Measurements from ENCODE around the gene CERKL.

CERKL gene

DNA sequence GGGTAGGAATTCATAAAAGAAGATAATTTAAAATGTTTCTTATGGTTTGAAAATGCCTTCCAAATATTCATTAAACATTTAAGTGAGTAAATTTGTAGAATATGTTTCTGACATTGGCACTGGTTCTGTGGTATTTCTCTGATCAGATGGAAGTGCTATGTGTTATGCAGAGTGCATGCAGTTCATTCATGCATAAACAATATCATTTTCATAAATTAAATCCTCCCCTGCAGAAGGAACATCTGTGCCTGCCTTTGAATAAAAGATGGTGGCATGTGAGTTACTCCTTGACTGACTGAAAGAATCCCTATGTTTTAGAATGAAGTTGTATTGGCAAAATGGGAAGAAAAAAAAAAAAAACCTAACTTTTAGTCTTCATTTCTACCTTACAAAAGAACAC is 17.6 kb upstream of the CERKL start:
- TF ChIP-seq, protein P1, sequence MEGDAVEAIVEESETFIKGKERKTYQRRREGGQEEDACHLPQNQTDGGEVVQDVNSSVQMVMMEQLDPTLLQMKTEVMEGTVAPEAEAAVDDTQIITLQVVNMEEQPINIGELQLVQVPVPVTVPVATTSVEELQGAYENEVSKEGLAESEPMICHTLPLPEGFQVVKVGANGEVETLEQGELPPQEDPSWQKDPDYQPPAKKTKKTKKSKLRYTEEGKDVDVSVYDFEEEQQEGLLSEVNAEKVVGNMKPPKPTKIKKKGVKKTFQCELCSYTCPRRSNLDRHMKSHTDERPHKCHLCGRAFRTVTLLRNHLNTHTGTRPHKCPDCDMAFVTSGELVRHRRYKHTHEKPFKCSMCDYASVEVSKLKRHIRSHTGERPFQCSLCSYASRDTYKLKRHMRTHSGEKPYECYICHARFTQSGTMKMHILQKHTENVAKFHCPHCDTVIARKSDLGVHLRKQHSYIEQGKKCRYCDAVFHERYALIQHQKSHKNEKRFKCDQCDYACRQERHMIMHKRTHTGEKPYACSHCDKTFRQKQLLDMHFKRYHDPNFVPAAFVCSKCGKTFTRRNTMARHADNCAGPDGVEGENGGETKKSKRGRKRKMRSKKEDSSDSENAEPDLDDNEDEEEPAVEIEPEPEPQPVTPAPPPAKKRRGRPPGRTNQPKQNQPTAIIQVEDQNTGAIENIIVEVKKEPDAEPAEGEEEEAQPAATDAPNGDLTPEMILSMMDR (conservative IDR thresholded peaks at IDR 0.05; ENCODE audit: low read depth, low read length), result no peak
- H3K4me3 ChIP-seq (ENCODE audit: low read length), result no peak overlapping the region
- DNase-seq (ENCODE audit: low read depth), result no peak

DNA sequence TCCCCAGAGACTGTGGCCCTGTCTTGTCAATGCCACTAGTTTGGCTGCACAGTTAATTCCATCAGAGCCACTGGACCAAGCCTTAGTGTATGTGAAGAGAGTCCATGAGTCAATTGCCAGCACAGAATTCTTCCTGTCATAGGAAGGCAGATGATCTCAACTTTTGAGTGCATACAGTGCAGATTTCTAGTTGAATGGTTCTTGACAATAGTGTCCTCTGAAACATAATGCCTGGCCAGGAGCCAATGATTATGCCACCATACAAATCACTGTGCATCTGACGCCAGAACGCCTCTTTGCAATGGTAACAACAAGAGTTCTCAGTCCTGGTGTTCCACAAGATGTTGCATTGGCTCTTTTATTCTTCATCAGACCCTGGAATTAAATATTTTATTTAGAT is 16.3 kb upstream of the CERKL start:
- TF ChIP-seq, protein P1 (conservative IDR thresholded peaks at IDR 0.05; ENCODE audit: low read depth, low read length), result no peak
- no peak overlapping the region for H3K4me3 ChIP-seq (ENCODE audit: low read length)
- no peak for DNase-seq (ENCODE audit: low read depth)

DNA sequence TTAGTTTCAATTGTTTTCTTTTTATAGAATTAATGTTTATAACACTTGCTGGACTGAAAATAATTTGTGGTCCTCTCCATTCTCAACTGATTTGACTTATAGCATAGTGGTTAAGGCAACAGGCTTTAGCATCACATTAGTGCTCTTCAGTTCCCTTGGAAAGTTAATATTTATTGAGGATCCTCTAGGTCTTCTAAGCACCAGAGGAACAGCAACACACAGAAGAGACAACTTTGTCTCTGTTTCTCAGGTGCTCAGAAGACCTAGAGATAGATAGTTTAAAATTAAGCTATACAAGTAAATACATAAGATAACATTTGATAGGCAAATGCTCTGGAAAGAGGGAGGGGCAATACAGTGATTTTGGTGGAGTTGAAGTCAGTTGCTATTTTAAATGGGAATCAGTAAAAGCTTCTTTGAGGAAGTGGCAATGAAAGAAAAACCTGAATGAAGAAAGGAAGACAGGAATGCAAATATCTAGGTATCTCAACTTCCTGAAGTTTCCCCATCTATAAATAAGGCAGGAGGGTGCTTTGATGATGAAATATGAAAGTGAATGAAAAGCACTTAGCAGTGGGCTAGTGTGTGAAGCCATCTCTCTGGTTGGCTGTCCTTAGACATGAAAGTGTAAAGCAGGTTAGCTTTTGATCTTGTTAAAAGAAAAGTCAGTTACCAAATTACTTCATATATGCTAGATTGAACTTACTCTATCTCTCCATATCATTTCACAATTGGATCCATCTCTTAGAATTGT is 15.5 kb upstream of the CERKL start:
- no peak overlapping the region for H3K4me3 ChIP-seq (ENCODE audit: low read length)
- DNase-seq (ENCODE audit: low read depth), result no peak
- TF ChIP-seq, protein P1 (conservative IDR thresholded peaks at IDR 0.05; ENCODE audit: low read depth, low read length), result no peak

DNA sequence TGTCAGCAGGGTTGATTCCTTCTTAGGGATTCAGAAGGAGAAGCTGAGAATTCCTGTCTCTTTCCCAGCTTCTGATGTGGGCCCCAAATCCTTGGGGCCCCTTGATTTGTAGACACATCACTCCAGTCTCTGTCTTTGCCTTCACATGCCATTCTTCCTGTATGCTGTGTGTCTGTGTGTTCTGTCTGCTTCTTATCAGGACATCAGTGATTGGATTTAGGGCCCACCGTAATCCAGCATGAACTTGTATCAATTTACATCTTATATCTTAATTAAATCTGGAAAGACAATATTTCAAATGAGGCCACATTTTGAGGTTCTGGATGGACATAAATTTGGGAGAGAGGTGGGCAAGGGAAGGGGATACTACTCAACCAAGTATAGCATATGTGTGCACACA is 13.7 kb upstream of the CERKL start:
- H3K4me3 ChIP-seq (ENCODE audit: low read length), result no peak overlapping the region
- TF ChIP-seq, protein P1 (conservative IDR thresholded peaks at IDR 0.05; ENCODE audit: low read depth, low read length), result no peak
- DNase-seq (ENCODE audit: low read depth), result no peak

DNA sequence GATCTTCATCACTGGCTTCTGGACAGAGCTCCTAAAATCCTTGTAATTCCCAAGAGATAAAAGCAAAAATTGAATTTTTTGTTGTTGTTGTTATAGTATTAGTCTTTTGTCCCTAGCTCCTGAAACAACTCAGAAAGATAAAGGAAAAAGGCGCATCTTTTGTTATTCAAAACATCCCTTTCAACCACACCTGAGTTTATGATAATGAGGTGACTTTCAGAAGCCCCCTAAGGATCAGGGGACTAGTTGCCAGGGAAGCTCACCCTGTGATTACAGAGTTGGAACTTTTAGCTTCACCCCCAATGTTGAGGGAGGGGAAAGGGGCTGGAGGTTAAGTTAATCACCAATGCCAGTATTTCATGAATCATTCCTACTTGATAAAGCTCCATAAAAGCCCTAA is 10.3 kb upstream of the CERKL start:
- TF ChIP-seq, protein P1 (conservative IDR thresholded peaks at IDR 0.05; ENCODE audit: low read depth, low read length), result no peak
- H3K4me3 ChIP-seq (ENCODE audit: low read length), result no peak overlapping the region
- no peak for DNase-seq (ENCODE audit: low read depth)

DNA sequence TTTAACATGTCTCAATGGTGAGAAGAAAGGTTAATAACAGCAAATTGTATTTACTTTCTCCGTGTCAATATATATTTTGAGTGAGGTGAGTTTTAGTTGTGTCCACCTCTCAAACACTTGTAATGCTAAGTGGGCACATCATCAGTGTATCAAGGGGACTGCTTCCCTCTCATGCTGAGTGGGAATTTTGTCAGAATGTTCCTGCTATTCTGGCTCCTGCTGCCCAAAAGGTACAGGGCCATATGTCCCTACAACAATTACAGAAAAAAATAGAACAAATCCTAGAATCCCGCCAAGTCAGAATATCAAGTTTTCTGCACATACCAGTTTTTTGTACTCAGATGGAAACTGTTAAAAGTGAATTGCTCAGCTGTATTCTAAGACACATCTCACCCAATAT is 5.4 kb upstream of the CERKL start:
- DNase-seq (ENCODE audit: low read depth), result no peak
- TF ChIP-seq, protein P1 (conservative IDR thresholded peaks at IDR 0.05; ENCODE audit: low read depth, low read length), result no peak
- no peak overlapping the region for H3K4me3 ChIP-seq (ENCODE audit: low read length)

DNA sequence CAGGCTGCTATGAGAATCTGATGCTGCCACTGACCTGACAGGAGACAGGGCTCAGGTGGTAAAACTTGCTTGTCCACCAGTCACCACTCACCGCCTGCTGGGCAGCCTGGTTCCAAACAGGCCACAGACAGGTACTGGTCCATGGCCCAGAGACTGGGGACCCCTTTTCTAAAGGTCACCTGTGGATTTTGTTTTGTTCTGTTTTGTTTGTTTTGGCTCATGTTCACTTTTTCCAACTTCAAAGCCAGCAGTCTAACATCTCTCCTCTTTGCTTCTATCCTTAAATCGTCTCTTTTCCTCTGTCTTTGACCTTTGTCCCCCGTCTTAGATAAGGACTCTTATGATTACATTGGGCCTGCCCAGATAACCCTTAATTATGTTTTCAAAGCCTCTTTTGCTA is 3.3 kb upstream of the CERKL start:
- no peak for DNase-seq (ENCODE audit: low read depth)
- H3K4me3 ChIP-seq (ENCODE audit: low read length), result no peak overlapping the region
- TF ChIP-seq, protein P1 (conservative IDR thresholded peaks at IDR 0.05; ENCODE audit: low read depth, low read length), result no peak

Measured in retinal pigment epithelial cell (primary cell).